NCI-H146 (cell line): Measurements from ENCODE around the gene ANTXRL.
"Not testable (repeated sequence)": the region's sequence is repeated elsewhere in the genome, so short reads cannot be mapped to it uniquely, and the experiment has no call there.

ENCODE experiments used
- DNase-seq: peaks from one replicate; lab custom pipeline; 2025; lab: John Stamatoyannopoulos, UW

ANTXRL gene

DNA sequence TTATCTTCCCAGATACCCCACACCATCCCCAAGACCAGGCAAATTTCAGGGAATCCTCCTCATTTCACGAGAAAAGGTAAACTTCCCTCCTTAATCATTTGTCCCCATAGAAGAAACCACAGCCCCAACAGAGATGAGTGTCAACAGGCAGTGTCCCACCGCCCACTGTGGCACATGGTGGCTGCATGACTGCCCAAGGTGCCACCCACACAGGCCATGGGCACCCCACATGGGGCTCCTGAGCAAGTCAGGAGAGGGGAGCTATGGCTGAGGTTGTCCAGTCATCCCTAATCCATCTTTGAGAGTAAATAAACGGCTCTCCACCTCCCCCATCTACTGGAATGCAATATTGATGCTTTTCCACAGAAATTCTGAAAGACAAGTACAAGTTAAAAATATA is 44.1 kb downstream of the ANTXRL start:
- DNase-seq = no peak

DNA sequence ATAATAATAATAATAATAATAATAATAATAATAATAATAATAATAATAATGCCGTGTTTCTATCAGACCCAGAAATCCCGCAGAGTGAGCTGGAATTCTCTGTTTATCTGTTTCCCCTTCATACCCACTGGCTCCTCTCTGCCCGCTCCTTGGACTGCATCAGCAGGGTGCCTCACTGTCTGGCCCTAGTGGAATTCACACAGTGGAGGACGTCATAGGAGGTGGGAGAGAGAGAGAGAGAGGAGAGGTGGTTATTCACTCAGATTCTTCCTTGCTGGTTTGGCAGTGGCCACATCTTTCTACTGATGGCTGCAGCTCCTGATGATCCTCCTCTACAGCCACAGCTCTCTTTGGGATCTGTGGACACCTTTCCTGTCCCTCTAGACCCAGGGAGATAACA is 78.7 kb downstream of the ANTXRL start:
- not testable (repeated sequence) for DNase-seq

DNA sequence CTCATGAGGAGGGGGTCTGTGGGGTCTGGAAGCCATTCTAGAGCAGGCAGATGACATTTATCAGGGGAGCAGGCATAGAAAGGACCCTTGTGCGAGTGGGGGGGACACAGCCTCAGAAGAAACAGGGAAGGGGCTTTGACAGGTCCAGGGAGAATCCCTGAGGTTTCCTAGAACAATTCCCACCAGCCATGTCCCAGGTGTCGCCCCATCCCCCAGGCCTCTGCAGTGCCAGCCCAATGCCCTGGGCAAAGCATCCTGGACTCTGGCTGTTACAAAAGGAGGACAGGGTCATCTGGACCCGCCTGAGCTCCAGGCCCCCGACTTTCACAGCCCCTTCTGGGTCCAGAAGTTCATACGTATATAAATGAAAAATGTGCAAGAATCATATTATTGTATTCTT is 80.4 kb downstream of the ANTXRL start:
- not testable (repeated sequence) for DNase-seq

DNA sequence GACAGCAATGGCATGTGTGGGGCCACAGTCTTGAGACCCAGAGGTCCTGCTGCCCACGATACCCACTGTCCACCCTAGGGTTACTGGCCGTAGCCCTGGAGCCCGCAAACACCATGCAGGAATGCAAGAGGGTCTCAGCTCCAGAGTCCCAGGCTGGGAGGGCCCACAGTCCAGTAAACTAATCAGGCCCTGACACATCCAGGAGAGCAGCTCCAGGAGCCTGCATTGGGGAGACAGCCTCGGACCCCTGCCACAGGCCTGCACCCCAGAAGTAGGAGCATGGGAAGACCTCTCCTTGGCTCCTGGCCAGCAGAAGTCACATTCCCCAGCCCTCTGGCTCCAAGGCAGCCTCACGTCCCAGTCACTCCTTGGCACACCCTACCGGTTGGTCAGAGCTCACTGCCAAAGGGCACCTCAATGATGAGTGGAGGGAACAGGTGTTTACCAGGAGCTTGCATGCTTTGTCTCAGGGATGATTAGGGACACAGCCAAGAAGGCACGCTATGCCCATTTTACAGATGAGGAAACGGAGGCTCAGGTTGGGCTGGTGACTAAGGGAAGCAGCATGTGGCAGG is 81.0 kb downstream of the ANTXRL start:
- not testable (repeated sequence) for DNase-seq

DNA sequence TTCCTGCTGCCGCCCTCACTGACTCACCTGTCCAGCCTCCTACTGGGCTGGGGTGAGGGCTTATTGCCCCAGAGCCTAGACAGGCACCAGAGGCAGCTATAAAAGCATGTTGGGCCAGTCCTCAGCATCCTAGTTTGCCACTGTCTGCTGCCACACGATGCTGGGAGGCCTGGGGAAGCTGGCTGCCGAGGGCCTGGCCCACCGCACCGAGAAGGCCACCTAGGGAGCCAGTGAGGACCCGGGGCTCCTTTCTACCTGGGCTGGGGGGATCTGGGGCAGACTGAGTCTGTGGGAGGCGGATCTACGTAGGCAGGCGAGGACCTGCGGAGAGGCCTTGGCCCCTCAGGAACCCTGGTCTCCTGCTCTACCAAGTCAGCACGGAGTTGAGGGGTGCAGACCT is 82.2 kb downstream of the ANTXRL start:
- not testable (repeated sequence) for DNase-seq

DNA sequence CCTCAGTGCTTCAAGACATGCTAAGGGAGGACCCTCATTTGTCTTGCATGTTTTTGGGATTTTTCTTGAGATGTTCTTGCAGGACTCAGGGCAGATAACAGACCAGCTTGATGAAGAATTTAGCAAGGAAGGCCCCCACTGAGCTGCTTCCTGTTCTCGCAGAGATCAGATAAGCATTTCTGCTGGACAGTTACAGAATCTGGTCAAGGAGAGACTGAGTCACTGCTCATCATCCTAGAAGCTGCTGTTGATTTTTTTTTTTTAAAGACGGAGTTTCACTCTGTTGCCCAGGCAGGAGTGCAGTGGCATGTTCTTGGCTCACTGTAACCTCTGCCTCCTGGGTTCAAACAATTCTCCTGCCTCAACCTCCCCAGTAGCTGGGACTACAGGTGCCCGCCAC is 87.6 kb downstream of the ANTXRL start:
- DNase-seq = not testable (repeated sequence)

DNA sequence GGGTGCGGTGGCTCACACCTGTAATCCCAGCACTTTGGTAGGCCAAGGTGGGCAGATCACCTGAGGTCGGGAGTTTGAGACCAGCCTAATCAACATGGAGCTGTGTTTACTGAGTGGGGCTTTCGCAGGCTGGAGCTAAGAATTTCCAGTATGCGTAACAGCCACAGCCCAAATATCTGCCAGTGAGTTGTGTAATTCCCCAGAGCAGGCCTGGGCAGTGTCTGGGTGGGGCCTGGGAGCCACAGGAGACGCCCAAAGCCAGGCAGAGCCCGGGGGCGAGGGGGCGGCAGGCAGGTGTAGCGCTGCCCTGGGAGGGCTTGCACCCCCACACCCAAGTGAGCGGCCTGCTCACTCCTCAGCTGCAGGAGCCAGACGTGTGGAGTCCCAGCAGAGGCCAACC is 88.6 kb downstream of the ANTXRL start, which contains the start of gene ANXA8L1:
TSS of gene ANXA8L1 (plus strand) at position 371 of the 400 bp plus-strand sequence. CDS start 76 bp downstream, outside the sequence.
- not testable (repeated sequence) for DNase-seq

DNA sequence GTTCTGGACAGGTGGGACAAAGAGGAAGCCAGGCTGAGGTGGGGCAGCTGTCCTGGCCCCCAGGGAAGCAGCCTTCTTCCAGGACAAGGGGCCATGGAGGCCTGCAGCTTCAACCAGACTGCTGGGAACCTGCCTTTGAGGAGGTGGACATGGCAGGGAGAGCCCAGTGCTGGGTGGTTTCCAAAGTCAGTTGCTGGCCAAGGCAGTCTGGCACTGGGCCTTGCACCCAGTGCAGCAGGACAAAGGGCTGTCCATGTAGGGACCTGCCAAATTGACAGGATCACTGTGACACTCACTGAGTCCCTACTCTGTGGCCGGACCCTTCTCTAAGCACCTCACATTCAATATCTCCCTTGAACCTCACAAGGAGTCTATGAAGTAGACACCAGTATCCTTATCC is 90.2 kb downstream of the ANTXRL start:
- DNase-seq = not testable (repeated sequence)

DNA sequence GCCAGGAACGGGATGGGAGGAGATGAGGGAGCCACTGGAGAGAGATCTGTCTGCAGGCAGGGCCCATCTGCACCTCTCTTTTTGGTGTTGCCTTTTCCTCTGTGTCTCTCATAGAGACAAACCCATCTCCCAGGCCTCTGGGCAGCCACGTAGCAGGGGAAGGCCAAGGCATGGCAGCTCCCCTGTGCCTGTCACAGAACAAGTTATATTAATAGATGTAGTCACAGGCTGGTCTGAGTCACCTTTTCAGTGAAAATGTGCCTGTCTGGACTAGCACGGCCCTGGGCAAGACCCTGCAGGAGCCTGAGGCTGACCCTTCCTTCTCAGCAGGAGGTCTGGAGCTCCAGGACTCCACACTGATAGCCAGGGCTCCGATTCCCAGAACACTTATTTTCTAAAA is 90.9 kb downstream of the ANTXRL start:
- not testable (repeated sequence) for DNase-seq

DNA sequence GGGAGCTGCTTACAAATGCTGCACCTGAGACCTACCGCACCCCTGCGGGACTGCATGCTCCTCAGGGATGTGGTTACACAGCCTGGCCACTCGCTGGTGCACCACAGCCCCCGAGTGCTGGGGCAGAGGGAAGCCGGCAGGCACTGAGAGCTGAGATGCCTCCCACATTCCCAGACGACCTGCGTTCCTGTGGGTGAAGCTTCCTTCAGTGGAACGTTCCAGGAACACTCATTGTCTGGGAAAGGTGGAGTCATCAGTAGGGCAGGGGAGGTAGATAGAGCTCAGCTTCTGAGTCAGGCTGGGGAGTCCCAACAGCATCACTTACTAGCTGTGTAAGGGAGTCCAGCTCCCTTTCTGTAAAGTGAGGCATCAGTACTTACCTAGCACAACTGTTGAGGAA is 91.3 kb downstream of the ANTXRL start:
- DNase-seq = not testable (repeated sequence)

DNA sequence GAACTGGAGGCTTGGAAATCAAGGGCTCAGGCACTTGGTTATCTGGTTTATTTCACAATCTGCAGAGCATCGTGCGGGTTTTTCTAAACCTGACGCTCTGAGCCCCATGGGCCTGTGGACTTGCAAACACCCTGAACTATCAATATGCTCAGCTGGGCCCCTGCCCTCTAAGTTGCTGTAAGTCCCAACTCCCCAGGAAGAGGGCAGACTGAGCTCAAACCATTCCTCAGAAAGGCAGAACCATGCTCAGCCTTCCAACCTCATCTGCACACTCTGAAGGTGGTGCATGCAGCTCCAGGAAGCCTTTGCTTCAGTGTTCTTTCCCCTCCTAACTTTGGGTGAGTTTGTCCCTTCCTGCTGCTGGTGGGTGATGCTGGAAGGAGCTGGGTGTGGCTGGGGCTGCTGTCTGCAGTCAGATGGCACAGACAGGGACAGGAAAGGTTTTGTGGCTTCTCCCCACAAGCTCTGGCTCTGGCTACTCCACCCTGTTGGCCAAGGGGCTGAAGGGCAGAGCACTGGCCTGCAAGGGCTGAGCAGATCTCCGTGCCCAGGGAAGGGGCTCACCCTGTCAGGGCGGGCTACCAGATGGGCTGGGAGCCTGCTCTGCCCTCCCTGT is 92.5 kb downstream of the ANTXRL start:
- DNase-seq = not testable (repeated sequence)
